BLaER1 treated with 17β-estradiol and CSF1 and Interleukin-3, amounts not matched to agents 10 nM and 100 nM (cell line): ENCODE measurements around the gene GTF3C5.

Experiments
- H3K27ac ChIP-seq, 11 experiments: shearing (Covaris generic); formaldehyde crosslinking; 2 replicates each; pipeline ENCODE4 v1.8.1; 2022
- H3K27me3 ChIP-seq, 11 experiments: shearing (Covaris generic); formaldehyde crosslinking; 2 replicates each; pipeline ENCODE4 v1.8.1; 2022
- H3K36me3 ChIP-seq, 11 experiments: shearing (Covaris generic); formaldehyde crosslinking; 2 replicates each; pipeline ENCODE4 v1.8.1; 2022
- H3K4me1 ChIP-seq, 10 experiments: shearing (Covaris generic); formaldehyde crosslinking; 2 replicates each; pipeline ENCODE4 v1.8.1; 2022
- H3K4me2 ChIP-seq, 11 experiments: shearing (Covaris generic); formaldehyde crosslinking; 2 replicates each; pipeline ENCODE4 v1.8.1; 2022
- H3K4me3 ChIP-seq, 10 experiments: shearing (Covaris generic); formaldehyde crosslinking; 2 replicates each; pipeline ENCODE4 v1.8.1; 2022
- H3K9ac ChIP-seq, 11 experiments: shearing (Covaris generic); formaldehyde crosslinking; 2 replicates each; pipeline ENCODE4 v1.8.1; 2022
- H3K9me3 ChIP-seq, 11 experiments: shearing (Covaris generic); formaldehyde crosslinking; replicated peaks in 1 of 11; 2 replicates each; pipeline ENCODE4 v1.8.1; 2022
- H4K20me1 ChIP-seq, 11 experiments: shearing (Covaris generic); formaldehyde crosslinking; 2 replicates each; pipeline ENCODE4 v1.8.1; 2022
- Cebpa-rat ChIP-seq, 11 experiments: shearing (Covaris generic); IDR thresholded peaks; 2 replicates each; pipeline ENCODE4 v1.8.1; 2022

The GTF3C5 gene

DNA sequence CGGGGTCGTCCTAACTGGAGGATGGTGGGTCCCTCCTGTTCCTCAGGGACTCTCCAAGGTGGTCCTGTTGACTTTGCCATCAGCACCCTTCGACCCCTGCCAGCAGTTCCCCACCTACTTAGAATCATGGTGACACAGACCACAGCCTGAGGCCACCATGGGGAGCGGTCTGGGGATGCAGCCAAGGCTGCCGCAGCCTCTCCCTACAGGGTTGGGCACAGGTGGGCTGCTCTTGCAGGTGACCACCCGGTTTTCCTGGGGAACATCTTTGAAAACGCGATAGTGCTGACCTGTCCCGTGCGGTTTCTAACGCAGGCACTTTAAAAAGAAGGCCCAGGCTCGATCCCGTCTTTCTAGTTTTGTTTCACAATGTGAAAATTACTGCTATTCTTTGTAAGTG, 18.2 kb downstream of the GTF3C5 start:
- Histone ChIP-seq H3K27ac (no peak overlapping the region; a peak in 1 of 22 replicates), H3K4me2 (no peak overlapping the region; a peak in 1 of 22 replicates)

DNA sequence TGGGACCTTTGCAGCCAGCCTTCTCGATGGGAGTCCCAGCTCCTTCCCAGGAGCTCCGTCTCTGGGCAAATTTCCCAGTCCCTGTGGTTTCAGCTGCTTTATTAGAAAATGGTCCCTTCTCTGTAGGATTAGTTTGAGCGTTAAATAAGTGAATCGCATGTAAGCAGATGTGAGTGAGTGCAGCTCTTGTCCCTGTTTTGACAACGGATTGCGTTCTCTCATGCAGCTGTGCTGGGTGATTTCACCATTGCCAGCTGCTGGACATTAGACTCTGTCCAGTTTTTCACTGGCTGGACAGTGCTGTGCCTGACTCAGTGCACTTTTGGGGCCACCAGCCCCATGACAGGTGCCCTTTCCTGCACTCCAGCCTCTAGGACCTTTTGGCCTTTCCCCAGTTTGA, 19.3 kb downstream of the GTF3C5 start:
- Histone ChIP-seq H3K9me3 (no peaks in the 10 kb centered on the region), H3K9ac (no peak overlapping the region), H4K20me1 (peaks cover 0 to 86% (median 59%) of the 10 kb centered on the region in 11 experiments; a peak in 20 of 22 replicates), H3K36me3 (peaks cover 89 to 100% (median 95%) of the 10 kb centered on the region in 11 experiments), H3K4me3 (no peak overlapping the region), H3K4me2 (no peak overlapping the region), H3K4me1 (peaks cover 0 to 20% (median 9%) of the 10 kb centered on the region in 10 experiments; a peak in 16 of 20 replicates), H3K27ac (no peak overlapping the region), H3K27me3 (no peaks in the 10 kb centered on the region)
- TF ChIP-seq Cebpa-rat (IDR thresholded peaks at IDR 0.05): no peak

More for the DNA sequence above, 18.2 kb downstream of the GTF3C5 start:
- peaks cover 89 to 100% (median 95%) of the 10 kb centered on the region in 11 experiments for H3K36me3 ChIP-seq
- peak overlapping the region in 3 of 11 experiments; percentile 24 to 33 (median 28); a peak in 2 of 22 replicates for H3K9ac ChIP-seq
- TF ChIP-seq Cebpa-rat (IDR thresholded peaks at IDR 0.05): no peak
- peaks cover 0 to 86% (median 59%) of the 10 kb centered on the region in 11 experiments; a peak in 20 of 22 replicates for H4K20me1 ChIP-seq
- peaks cover 0 to 15% (median 2%) of the 10 kb centered on the region in 10 experiments; a peak in 8 of 20 replicates for H3K4me1 ChIP-seq
- no peaks in the 10 kb centered on the region for H3K9me3 ChIP-seq
- H3K27me3 ChIP-seq: no peaks in the 10 kb centered on the region
- no peak overlapping the region for H3K4me3 ChIP-seq

- no peak overlapping the region for H3K4me2 ChIP-seq
- 0 out of 22 replicates have a peak overlapping the region, but pooled peaks of 1 of the 11 experiments have one; percentile 12 for H3K9ac ChIP-seq
- no peak overlapping the region for H3K27ac ChIP-seq
- H4K20me1 ChIP-seq: peaks cover 0 to 86% (median 59%) of the 10 kb centered on the region in 11 experiments; a peak in 20 of 22 replicates
- no peaks in the 10 kb centered on the region for H3K9me3 ChIP-seq
- TF ChIP-seq Cebpa-rat (IDR thresholded peaks at IDR 0.05): no peak
- H3K27me3 ChIP-seq: no peaks in the 10 kb centered on the region
- H3K4me1 ChIP-seq: peaks cover 5 to 26% (median 15%) of the 10 kb centered on the region in 10 experiments; a peak in 19 of 20 replicates
- no peak overlapping the region for H3K4me3 ChIP-seq
- H3K36me3 ChIP-seq: peaks cover 88 to 100% (median 94%) of the 10 kb centered on the region in 11 experiments
These were observed 20.0 kb downstream of the GTF3C5 start for GRCh38 chr9:133050781-133051180.

DNA sequence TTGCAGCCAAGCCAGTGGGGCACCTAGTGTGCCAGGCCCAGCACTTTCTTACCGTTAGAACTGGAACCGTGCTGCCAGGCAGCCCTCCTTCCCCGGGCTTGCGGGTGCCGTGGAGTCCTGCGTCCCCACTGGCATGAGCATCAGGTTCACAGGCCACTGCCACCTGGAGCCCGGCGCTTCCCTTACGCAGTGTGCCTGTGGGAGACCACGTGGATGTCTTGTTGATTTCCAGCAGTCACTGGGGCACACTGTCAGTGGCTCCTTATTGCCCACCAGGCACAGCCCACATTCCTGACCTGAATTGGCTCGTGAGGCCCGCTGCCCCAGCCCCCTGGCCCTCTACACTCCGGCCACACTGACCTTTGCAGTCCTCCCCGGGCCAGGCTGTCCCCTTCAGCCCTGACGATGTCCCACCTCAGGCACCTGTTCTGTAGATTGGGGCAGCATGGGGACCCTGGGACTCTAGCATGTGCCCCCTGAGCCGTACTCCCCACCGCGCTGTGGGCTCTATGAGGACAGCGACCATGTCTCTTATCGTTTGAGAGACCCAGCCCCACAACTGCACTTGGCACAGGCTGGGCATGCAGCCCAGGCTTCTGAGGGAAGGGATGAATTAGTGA, 20.6 kb downstream of the GTF3C5 start:
- Histone ChIP-seq H3K4me3 (no peak overlapping the region), H3K27ac (no peak overlapping the region), H3K4me1 (peaks cover 11 to 32% (median 21%) of the 10 kb centered on the region in 10 experiments), H3K9me3 (no peaks in the 10 kb centered on the region), H3K9ac (no peak overlapping the region), H4K20me1 (peaks cover 0 to 83% (median 56%) of the 10 kb centered on the region in 11 experiments; a peak in 20 of 22 replicates), H3K36me3 (peaks cover 86 to 100% (median 93%) of the 10 kb centered on the region in 11 experiments), H3K4me2 (no peak overlapping the region), H3K27me3 (no peaks in the 10 kb centered on the region)
- TF ChIP-seq Cebpa-rat (IDR thresholded peaks at IDR 0.05): no peak

DNA sequence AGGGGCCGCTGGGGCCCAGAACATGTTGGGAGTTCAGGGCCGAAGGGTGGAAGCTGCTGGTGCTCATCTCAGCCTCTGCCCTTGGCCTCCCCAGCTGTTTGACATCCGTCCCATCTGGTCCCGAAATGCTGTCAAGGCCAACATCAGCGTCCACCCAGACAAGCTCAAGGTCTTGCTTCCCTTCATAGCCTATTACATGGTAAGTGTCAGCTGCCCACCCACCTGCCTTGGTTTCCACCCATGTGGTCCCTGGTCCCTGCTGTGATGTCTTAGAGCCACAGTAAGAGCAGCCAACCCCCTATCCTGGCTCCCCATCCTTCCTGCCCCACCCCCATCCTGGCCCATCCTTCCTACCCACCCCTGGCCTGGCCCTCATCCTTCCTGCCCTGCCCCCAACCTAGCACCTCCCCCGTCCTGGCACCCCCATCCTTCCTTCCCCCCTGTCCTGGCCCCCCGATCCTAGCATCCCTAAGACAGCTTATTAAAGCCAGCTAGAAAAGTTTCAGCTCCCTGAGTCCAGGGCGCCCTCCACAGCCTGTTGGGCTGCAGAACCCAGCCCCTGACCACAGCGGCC, 21.3 kb downstream of the GTF3C5 start:
- no peak for TF ChIP-seq Cebpa-rat (IDR thresholded peaks at IDR 0.05)
- peaks cover 0 to 82% (median 50%) of the 10 kb centered on the region in 11 experiments; a peak in 20 of 22 replicates for H4K20me1 ChIP-seq
- no peaks in the 10 kb centered on the region for H3K9me3 ChIP-seq
- peaks cover 18 to 39% (median 28%) of the 10 kb centered on the region in 10 experiments for H3K4me1 ChIP-seq
- H3K27me3 ChIP-seq: no peaks in the 10 kb centered on the region
- no peak overlapping the region for H3K9ac ChIP-seq
- no peak overlapping the region for H3K27ac ChIP-seq
- no peak overlapping the region for H3K4me2 ChIP-seq
- peaks cover 80 to 99% (median 89%) of the 10 kb centered on the region in 11 experiments for H3K36me3 ChIP-seq
- H3K4me3 ChIP-seq: no peak overlapping the region

DNA sequence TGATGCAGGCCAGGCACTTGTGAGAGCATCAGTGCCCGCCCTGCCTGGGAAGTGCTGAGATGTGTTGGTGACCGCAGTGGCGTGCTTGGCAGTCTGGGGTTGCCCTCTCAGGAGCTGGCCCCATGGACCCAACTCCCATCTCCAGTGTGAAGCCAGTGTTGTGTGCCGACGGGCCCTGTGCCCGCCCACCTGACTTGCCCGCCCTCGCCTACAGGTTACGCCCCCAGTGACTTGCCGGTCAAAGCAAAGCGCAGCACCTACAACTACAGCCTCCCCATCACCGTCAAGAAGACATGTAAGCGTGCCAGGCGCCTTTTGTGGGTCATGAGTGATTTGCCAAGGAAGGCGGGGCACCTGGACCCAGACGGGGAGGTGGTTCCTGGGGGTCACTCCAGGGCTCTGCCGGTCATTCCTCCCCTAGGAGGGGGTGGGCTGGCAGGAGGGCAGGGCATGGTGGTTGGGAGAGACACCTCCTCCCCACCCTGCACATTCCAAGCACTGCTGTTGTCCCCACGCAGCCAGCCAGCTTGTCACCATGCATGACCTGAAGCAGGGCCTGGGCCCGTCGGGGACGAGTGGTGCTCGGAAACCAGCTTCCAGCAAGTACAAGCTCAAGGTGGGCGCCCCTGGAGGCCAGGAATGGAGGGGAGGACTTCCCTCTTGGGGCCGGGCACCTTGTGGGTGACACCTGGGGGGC, 23.5 kb downstream of the GTF3C5 start:
- H4K20me1 ChIP-seq: peaks cover 0 to 73% (median 40%) of the 10 kb centered on the region in 11 experiments; a peak in 19 of 22 replicates
- H3K36me3 ChIP-seq: peaks cover 71 to 95% (median 85%) of the 10 kb centered on the region in 11 experiments
- no peaks in the 10 kb centered on the region for H3K27me3 ChIP-seq
- H3K9ac ChIP-seq: peak overlapping the region in 1 of 11 experiments; percentile 56; a peak in 1 of 22 replicates
- no peak overlapping the region; a peak in 1 of 22 replicates for H3K27ac ChIP-seq
- H3K4me2 ChIP-seq: peak overlapping the region in 4 of 11 experiments; percentile 87 to 95 (median 89); a peak in 2 of 22 replicates
- peaks cover 41 to 52% (median 46%) of the 10 kb centered on the region in 10 experiments for H3K4me1 ChIP-seq
- no peaks in the 10 kb centered on the region for H3K9me3 ChIP-seq
- H3K4me3 ChIP-seq: no peak overlapping the region
- TF ChIP-seq Cebpa-rat (IDR thresholded peaks at IDR 0.05): no peak

DNA sequence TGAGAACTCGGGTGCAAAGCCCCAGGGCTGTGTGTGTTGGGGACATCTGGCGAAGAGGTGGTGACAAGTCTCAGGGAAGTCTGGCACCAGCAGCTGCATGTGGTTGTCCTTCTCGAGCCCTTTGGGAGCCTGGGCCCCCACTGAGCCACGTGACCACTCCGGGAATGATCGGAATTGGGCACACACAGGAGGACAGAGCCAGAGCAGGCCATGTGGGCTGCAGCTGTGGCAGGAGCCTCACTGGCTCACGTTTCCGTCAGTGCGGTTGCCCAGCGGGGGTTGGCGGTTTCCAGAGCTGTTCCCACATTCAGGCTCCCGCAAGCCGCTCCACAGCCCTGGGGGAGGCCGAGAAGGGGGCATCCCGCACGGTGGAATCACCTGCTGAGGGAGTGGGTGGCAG, 24.2 kb downstream of the GTF3C5 start:
- TF ChIP-seq Cebpa-rat (IDR thresholded peaks at IDR 0.05): no peak
- peak overlapping the region in 6 of 11 experiments; percentile 4 to 66 (median 33); a peak in 5 of 22 replicates for H3K9ac ChIP-seq
- H3K4me2 ChIP-seq: peak overlapping the region in 8 of 11 experiments; percentile 85 to 97 (median 90); a peak in 11 of 22 replicates
- H3K4me3 ChIP-seq: no peak overlapping the region
- H3K4me1 ChIP-seq: peaks cover 47 to 58% (median 53%) of the 10 kb centered on the region in 10 experiments
- peaks cover 66 to 89% (median 79%) of the 10 kb centered on the region in 11 experiments for H3K36me3 ChIP-seq
- H3K27ac ChIP-seq: peak overlapping the region in 4 of 11 experiments; percentile 67 to 78 (median 72); a peak in 3 of 22 replicates
- H3K27me3 ChIP-seq: no peaks in the 10 kb centered on the region
- H3K9me3 ChIP-seq: no peaks in the 10 kb centered on the region
- H4K20me1 ChIP-seq: peaks cover 0 to 73% (median 35%) of the 10 kb centered on the region in 11 experiments; a peak in 19 of 22 replicates

DNA sequence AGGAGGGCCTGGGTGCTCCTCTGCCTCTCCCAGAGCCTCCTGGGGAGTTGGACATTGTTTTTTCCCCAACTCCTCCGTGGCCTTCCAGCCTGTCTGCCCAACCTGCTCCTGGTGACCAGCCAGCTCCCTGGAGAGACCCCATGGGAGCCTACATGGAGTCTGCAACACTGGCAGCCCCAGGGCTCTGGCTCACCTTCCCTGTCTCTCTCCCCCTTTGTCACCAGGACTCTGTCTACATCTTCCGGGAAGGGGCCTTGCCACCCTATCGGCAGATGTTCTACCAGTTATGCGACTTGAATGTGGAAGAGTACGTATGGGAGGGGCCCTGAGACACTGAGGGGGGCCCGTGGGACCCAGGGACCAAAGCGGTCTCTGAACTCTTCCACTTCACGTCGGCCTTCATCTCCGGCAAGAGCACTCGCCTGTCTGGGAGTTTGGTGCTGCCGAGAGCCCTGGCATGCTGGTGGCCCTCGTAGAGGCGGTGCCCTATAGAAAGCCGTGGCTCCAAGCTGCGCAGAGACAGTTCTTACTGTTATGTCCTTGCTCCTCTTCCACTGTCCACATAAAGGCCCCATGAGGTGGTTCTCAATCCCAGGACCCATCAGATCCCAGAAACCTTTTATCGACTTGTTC, 25.1 kb downstream of the GTF3C5 start:
- peak overlapping the region in 8 of 11 experiments; percentile 1 to 78 (median 68); a peak in 14 of 22 replicates for H3K27ac ChIP-seq
- peaks cover 56 to 80% (median 70%) of the 10 kb centered on the region in 11 experiments for H3K36me3 ChIP-seq
- no peak for TF ChIP-seq Cebpa-rat (IDR thresholded peaks at IDR 0.05)
- no peaks in the 10 kb centered on the region for H3K9me3 ChIP-seq
- H3K9ac ChIP-seq: peak overlapping the region in 8 of 11 experiments; percentile 4 to 66 (median 36); a peak in 10 of 22 replicates
- peak overlapping the region; percentile 72 to 97 (median 90) for H3K4me2 ChIP-seq
- H3K4me1 ChIP-seq: peaks cover 54 to 67% (median 61%) of the 10 kb centered on the region in 10 experiments
- H4K20me1 ChIP-seq: peaks cover 0 to 68% (median 34%) of the 10 kb centered on the region in 11 experiments; a peak in 16 of 22 replicates
- no peaks in the 10 kb centered on the region for H3K27me3 ChIP-seq
- no peak overlapping the region for H3K4me3 ChIP-seq
